AG10803 (cell line): ENCODE measurements around the gene ADNP.

Experiments used
- DNase-seq: peaks from one replicate; pipeline ENCODE4 v3.0.0; 2010; ENCODE audit warnings: low read depth
- H3K4me3 ChIP-seq: 2 replicates; pipeline ENCODE4 v1.5.1; 2011; ENCODE audit warnings: mild to moderate bottlenecking, low read length, control low read depth
- CTCF ChIP-seq: conservative IDR thresholded peaks from 2 replicates; pipeline ENCODE4 v1.5.1; 2011; ENCODE audit warnings: mild to moderate bottlenecking, low read length, control low read depth, inconsistent platforms

ADNP gene

GRCh38 chr20:50900261-50900660 lies 31.0 kb downstream of the ADNP start:
- TF ChIP-seq CTCF = no peak
- H3K4me3 ChIP-seq = no peak overlapping the region
- DNase-seq = no peak

- TF ChIP-seq CTCF = no peak
- no peak overlapping the region for H3K4me3 ChIP-seq
- DNase-seq = peak; percentile 25
Measured at GRCh38 chr20:50898475-50898874, 32.8 kb downstream of the ADNP start.

- DNase-seq = no peak
- no peak overlapping the region for H3K4me3 ChIP-seq
- no peak for TF ChIP-seq CTCF
Measured at GRCh38 chr20:50895111-50895830, 36.0 kb downstream of the ADNP start.

- DNase-seq = no peak
- H3K4me3 ChIP-seq = no peak overlapping the region
- no peak for TF ChIP-seq CTCF
Measured at GRCh38 chr20:50893620-50894019, 37.6 kb downstream of the ADNP start.

- DNase-seq = no peak
- TF ChIP-seq CTCF = no peak
- H3K4me3 ChIP-seq = no peak overlapping the region
Measured at GRCh38 chr20:50892394-50892793, 38.8 kb downstream of the ADNP start.

GRCh38 chr20:50891138-50891537 lies 40.1 kb downstream of the ADNP start:
- H3K4me3 ChIP-seq = no peak overlapping the region
- no peak for TF ChIP-seq CTCF
- no peak for DNase-seq

GRCh38 chr20:50887576-50887975 lies 43.7 kb downstream of the ADNP start:
- no peak for DNase-seq
- no peak overlapping the region for H3K4me3 ChIP-seq
- no peak for TF ChIP-seq CTCF
